Stimulated activated naive CD8-positive, alpha-beta T cell treated with anti-CD3 and anti-CD28 coated beads, Interleukin-15, Interleukin-2, amounts not matched to agents 100 U/mL and 50 U/mL, for 24 hours (primary cell): Measurements from ENCODE around the gene HSPA8.
A peak's percentile ranks its signal among the peaks of the same experiment; 100 is the strongest.

Source experiments
- ATAC-seq: fragments of 150-1000 bp; cut with Tn5 transposase; one replicate; pipeline ENCODE4 v1.10.0; 2021
- DNase-seq: peaks from one replicate; pipeline ENCODE4 v3.0.0; 2021

The HSPA8 gene

DNA sequence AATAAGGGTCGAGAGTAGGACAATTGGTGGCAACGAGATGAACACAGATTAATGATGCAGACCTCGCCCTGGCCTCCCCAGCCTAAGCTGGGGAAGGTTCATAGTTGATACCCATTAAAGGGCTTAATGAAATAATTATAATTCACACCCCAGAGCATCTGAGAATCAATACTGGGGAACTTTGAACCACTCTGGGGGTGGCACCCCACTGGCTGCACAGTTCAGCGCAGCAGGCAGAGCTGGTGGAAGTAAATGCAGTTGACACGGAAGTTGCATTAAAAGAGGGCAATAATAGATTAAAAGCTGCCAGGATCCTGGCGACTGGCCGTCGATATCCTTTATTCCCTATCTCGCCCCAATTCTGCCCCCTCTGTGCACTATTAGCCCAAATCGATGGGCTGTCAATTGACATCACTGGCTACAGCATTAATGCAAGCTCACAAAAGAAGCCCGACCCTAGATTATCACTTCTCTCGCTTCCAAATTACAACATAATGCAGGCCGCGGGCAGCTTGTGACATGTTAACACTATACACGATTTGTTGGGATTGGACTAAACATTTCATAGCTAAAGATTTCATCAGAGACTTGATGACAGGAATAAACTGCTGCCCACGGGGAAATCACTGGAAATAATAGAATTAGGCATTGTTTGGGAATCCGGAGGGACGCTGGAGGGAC is 14.5 kb downstream of the HSPA8 start:
- ATAC-seq (no peak), DNase-seq (no peak)

DNA sequence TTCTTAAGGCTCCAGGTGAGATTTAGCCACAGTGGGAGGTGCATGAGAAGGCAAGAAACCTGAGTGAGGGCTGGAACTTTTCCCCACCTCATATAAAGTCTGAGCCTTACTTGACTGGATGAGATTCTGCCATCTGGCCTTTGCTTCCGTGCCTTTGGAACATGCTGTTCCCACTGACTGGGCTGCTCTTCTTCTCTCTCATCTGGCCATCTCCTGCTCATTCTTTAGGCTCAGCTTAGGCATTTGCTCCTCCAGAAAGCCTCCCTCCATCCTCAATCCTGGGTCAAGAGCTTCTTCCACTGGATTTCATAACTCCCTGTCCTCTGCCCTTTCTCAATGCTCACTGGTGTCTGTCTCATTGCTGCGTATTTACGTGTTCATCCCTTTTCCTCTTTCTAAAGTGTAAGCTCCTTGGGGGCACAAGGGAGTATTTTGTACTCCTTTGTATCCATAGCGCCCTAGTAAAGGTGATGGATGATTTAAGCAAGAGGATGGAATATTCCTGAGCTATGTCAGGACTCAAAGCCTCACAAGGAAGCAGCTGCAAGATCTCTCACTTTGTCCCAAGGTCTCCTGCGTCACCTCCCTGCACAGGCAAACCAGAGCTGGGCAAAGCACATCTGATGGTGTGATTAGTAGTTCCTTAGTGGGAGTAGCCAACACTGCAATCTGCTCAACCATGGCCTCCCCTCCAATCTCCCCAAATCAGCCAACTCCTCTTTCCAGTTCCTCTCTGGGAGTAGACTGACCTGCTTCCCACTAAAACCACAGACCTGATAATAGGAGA is 15.3 kb downstream of the HSPA8 start:
- ATAC-seq (no peak), DNase-seq (no peak)

DNA sequence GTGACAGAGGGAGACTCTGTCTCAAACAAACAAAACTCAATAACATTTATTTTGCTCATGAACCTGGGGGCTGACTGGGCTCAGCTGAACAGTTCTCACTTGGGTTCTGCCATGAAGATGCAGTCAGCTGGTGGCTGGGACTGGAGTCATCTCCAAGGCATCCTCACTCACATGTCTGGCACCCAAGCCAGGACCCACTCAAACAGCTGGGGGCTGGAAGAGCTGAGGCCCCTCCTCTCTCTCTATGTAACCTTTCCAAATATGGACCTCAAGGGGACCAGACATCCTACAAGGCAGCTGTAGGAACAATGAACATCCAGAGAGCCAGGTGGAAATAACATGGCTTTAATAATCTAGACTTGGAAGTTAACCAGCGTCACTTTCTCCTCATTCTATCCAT is 16.8 kb downstream of the HSPA8 start:
- no peak for DNase-seq
- peak; percentile 17 for ATAC-seq

DNA sequence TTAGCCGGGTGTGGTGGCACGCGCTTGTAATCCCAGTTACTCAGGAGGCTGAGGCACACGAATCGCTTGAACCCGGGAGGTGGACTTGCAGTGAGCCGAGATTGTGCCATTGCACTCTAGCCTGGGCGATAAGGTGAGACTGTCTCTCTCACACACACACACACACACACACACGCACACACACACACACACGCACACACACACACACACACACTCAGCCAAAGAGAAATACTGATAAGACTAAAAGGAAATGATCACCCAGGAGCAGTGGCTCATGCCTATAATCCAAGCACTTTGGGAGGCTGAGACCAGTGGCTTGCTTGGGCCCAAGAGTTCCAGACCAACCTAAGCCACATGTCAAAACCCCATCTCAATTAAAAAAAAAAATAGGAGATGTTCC is 20.8 kb downstream of the HSPA8 start:
- DNase-seq (no peak), ATAC-seq (no peak)

DNA sequence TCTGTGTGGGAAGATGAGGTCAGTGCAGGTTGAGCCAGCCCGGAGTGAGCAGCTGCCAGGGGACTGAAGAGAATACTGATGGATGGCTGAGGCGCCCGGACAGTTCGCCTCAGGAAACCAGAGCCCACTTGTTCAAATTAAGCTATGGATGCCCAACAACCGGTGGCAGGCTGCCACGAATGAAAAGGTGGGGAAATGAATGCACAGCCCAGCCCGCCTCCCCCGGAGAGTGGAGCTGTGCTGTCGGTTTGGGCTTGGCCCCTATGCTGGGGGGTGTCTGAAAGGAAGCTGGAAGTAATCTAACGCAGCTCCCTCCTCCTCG is 21.9 kb downstream of the HSPA8 start:
- DNase-seq (no peak), ATAC-seq (no peak)

DNA sequence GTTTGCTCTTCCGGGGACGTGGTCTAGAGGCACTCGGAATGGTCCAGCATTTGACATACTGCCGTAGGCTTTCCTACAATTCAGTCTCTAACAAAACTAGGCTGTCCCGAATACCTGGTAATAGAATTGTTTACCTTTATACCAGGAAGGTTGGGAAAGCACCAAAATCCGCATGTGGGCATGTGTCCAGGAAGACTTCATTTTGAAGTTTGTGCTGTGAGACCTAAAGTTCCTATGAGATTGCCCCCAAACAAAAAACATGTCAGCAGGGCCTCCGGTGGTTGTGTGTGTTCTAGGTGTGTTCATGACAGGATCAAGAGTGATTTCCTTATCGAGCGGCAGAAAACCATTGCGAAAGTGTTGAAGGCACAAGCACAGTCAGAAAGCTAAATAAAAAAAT is 26.1 kb downstream of the HSPA8 start:
- ATAC-seq, result no peak
- no peak for DNase-seq

DNA sequence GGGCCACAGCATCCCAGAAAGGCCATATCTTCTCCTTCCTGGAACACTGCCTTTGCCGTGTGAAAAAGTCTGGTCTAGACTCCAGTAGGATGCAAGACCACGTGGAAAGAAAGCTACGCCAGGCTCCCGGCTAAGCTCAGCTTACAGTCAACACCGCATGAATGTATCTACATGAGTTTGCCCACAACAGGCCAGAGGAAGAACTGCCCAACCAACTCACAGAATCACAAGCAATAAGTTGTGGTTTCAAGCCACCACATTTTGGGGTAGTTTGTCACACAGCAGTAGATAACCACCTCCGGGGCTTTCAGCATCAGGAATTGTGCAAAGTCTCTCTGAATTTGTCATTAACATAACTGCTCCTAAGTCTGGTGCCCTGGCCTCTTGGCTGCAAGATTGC is 27.3 kb downstream of the HSPA8 start:
- DNase-seq (no peak), ATAC-seq (no peak)

DNA sequence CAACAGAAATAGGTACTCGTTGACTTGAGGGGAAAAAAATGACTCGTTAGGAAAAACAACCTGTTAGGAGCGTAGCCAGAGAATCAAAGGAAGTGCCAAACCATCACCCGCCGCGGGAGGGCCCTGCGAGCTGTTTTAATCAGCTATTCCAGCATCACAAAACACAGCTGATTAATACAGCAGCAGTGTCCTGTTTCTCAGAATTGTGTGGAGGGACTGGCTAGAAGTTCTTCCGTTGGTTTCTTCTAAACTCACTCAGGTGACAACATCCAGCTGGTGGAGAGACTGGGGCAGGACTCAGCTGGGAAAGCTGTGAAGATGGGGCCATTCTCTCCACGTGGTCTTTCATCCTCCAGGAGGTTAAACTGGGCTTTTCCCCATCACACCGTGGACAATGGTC is 28.0 kb downstream of the HSPA8 start:
- ATAC-seq (no peak), DNase-seq (no peak)

DNA sequence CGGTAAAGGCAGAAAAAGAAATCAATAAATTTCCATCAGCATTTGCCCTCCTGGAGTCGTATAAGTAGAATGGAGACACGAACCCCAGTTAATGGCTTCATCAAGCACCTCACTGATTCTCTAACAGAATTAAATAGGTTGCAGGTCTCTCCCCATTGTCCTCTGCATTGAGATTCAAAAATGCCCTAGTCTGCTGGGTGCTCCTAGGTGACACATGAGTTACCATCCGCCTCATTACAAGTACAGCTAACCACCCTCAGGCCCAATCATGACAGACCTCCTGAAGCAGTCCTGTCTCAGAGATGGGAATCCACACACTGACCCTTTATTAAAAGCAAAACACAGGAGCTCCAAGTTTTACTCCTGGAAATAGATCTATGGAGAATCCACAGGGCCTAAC is 31.4 kb downstream of the HSPA8 start:
- DNase-seq (no peak), ATAC-seq (no peak)

DNA sequence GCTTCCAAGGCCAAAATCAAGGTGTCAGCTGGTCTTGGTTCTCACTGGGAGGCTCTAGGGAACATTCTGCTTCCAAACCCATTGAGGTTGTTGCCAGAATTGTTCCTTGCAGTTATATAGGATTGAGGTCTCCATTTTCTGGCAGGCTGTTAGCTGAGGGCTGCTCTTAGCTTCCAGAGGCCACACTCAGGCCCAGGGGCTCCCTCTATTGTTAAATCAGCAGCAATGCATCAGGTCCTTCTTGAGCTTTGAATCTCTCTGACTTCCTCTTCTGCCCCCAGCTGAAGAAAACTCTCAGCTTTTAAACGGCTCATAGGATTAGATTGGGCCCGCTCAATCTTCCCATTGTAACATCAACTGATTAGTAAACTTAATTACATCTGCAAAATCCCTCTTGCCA is 41.0 kb downstream of the HSPA8 start:
- DNase-seq (peak; percentile 27), ATAC-seq (peak; percentile 77)

DNA sequence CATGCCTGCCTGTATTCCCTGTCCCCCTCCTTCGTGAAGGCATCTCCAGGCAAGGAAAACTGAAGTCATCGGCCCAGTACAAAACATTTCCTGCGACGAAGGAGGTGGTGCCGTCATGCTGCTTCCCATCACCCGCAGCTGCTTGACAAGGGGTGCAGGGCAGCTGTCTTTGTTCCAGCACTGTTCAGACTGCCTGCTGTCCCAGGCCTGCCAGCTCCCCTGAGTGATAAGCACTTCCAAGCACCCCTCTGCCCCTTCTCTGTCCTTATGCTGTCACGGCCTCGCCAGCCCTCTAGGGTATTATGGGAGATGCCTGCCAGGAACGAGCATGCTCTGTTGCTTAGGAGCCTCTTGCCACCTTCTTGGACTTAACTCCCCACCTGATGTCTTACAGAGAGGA is 43.2 kb downstream of the HSPA8 start:
- DNase-seq (no peak), ATAC-seq (no peak)

DNA sequence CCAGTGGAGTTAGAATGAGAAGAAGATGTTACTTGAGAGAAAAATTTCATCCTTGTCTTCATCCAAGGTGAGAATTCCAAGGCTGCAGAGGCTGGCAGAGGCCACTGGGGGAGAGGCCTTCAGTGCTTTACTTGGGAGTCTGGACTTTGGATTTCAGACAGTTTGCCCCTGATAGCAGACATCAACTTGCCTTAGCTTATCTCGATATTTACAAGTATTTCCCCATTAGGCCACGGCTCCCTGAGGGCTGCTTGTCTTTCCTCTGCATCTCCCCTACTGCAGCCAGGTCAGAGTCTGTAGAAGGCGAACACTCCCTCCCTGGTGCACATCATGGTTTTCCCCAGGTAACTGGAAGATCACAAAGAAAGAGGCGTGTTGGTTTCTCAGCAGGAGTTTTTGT is 50.4 kb downstream of the HSPA8 start:
- DNase-seq (no peak), ATAC-seq (no peak)
